Activated CD8-positive, alpha-beta memory T cell treated with anti-CD3 and anti-CD28 coated beads, Interleukin-2, amount 50 U/mL, for 1 hour (primary cell): ENCODE measurements around the gene AHCYL1.

Source experiments
- DNase-seq: peaks from one replicate; pipeline ENCODE4 v3.0.0-alpha.2; 2020; ENCODE audit errors: extremely low read depth

AHCYL1 gene

GRCh38 chr1:110038271-110038670 lies 53.7 kb downstream of the AHCYL1 start:
- no peak for DNase-seq

DNA sequence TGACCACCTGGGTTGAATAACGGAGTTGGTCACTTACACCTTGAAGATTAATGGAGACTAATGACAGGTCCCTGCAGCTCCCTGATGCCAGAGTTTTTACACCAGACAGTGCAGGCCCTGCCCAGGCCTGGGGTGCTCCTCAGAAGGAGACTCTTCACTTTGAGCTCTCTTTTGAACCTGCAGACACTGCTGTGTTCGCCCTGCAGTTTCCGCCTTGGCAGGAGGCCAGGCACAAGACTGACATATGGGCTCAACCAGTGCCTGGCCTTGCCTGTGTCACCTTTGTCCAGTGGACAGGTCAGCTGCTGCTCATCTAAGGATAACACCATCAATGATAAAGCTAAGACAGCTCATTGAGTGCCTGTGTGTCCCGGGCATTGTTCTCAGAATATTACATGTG lies 55.1 kb downstream of the AHCYL1 start:
- DNase-seq = no peak

GRCh38 chr1:110040548-110040947 lies 56.0 kb downstream of the AHCYL1 start:
- DNase-seq = no peak

GRCh38 chr1:110043016-110043415 lies 58.5 kb downstream of the AHCYL1 start:
- DNase-seq = no peak

DNA sequence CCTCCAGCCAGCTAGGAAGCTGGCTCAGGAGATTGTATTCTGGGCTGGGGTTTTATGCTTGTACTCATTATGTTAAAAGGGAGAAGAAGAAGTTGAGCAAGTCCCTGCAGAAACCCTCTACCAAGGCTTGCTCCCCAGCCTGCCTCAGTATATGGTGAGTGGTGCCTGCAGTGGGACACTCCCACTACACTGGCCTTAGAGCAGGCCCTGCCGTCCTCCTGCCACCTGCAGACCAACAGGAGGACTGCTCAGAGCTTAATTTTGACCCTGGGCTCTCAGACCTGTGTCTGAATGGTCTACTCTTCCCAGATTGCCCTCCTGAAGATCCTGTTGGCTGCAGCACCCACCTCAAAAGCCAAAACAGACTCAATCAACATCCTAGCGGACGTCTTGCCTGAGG lies 62.9 kb downstream of the AHCYL1 start:
- DNase-seq = no peak

DNA sequence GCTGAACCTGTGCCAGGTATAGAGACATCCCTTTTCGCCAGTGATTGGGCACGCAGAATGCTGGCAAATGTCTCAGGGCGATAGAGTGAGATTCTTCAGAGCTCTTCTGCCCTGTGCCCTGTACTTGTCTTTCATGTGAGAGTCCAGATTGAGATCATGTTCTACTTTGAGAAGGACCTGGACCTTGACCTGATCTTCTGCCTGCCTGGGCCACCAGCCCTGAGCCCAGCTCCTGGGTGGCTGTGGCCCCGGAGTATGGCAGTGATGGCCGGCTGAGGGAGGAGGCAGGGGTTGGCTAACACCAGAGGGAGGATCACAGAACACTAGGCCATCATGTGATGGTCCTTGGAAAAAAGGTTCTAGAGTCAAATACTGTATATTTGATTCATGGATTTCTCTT lies 63.7 kb downstream of the AHCYL1 start:
- no peak for DNase-seq

DNA sequence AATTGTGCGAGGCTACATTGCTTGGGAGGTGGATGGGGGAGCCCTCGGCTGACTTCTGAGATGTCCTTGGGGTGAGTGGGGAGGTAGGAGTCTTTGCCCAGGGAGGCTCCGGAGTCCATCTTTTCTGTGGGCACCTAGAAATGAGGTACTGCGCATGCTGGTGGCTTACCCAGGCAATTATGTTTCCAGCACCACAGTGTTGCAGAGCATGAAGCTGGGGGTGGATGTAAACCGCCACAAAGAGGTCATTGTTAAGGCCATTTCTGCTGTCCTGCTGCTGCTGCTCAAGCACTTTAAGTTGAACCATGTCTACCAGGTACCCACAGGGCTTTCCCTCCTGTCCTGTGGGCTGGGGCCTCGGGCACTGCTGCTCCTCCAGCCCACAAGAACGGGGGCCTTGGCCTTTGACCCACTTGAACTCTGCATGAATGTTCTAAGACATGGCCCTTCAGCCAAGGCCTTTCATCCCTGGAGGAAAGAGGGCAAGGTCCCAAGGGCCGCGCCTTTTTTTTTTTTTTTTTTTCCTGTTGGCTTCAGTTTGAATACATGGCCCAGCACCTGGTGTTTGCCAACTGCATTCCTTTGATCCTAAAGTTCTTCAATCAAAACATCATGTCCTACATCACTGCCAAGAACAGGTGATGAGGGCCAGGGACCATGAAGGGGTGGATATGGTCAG lies 64.5 kb downstream of the AHCYL1 start:
- no peak for DNase-seq

DNA sequence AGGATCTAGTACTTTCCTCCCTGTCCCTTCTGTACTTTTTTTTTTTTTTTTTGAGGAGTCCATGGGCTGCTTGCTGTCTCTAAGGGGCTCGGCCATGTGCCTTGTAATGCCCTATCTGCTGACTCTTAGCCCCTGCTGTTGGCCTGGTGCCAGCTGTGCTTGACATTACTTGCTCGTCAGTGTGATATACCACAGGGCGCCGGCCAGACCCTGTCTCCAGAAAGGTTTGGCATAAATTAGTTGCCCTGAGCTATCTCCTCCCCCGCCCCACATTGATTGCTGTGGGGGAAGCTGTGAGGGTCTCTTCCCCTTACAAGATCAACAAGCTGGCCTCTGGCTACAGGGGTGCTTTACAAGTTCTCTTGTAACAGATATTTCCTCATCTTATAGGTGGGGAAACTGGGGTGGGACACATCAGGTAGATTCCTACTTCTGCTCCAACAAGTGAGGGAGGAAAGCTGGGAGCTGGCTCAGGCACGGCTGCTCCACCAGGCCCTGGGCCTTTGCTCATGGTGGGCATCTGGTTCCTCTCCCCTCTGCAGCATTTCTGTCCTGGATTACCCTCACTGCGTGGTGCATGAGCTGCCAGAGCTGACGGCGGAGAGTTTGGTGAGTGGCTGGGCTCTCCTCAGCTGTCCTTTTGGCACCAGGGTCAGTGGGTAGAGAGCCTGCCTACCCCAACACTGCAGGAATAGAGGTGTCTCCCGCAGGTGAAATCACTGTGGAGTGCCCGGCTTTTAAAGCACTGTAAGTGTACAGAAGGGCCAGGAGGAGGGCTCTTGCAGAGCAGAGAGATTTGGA lies 65.4 kb downstream of the AHCYL1 start:
- no peak for DNase-seq

DNA sequence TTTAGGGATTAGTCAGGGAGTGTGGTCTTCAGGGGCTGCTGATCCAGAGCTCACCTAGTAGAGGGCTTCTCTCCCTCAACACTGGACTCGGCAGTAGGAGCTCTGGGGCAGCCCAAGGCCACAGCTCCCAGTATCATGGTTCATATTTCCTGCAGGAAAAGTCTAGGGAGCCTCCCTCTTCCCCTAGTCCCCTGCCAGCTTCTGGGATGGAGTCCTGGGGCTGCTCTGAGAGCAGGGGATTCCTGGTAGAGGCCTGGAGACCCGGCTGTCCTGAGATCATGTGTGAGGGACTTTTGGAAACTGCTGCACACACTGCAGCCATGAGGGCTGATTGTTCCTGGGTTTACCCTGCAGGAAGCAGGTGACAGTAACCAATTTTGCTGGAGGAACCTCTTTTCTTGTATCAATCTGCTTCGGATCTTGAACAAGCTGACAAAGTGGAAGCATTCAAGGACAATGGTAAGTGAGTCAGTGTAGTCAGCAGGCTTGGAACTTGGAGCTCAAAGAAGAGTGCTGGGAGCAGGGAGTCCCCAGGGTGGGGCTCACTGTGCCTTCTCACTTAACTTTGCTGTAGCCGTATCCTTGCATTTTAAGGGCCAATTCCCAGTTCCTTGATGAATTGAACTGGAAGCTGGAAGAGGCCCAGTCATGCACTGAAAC lies 66.2 kb downstream of the AHCYL1 start:
- no peak for DNase-seq

DNA sequence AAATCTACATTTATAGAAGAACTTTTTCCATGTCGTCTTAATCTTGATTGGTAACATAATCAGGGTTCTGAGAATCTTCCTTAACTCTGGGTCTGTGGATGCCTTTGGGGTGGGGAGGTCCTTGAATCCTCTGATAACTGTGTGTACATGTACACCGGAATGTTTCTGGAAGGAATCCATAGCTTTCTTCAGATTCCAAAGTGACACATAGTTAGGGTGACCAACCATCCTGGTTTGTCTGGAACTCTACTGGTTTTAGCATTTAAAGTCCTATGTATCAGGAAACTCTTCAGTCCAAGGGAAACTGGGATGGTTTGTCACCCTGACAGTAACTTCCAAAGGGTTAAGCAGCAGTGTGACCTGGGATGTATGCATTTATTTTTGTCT lies 66.7 kb downstream of the AHCYL1 start:
- no peak for DNase-seq

DNA sequence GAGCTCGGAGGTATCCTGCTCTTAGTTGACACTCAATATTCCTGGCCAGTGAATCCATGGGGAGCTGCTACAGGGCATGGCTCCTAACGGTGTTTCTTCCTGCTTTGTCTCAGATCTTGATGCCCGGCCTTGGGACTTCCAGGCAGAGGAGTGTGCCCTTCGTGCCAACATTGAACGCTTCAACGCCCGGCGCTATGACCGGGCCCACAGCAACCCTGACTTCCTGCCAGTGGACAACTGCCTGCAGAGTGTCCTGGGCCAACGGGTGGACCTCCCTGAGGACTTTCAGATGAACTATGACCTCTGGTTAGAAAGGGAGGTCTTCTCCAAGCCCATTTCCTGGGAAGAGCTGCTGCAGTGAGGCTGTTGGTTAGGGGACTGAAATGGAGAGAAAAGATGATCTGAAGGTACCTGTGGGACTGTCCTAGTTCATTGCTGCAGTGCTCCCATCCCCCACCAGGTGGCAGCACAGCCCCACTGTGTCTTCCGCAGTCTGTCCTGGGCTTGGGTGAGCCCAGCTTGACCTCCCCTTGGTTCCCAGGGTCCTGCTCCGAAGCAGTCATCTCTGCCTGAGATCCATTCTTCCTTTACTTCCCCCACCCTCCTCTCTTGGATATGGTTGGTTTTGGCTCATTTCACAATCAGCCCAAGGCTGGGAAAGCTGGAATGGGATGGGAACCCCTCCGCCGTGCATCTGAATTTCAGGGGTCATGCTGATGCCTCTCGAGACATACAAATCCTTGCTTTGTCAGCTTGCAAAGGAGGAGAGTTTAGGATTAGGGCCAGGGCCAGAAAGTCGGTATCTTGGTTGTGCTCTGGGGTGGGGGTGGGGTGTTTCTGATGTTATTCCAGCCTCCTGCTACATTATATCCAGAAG lies 69.2 kb downstream of the AHCYL1 start:
- DNase-seq = no peak

DNA sequence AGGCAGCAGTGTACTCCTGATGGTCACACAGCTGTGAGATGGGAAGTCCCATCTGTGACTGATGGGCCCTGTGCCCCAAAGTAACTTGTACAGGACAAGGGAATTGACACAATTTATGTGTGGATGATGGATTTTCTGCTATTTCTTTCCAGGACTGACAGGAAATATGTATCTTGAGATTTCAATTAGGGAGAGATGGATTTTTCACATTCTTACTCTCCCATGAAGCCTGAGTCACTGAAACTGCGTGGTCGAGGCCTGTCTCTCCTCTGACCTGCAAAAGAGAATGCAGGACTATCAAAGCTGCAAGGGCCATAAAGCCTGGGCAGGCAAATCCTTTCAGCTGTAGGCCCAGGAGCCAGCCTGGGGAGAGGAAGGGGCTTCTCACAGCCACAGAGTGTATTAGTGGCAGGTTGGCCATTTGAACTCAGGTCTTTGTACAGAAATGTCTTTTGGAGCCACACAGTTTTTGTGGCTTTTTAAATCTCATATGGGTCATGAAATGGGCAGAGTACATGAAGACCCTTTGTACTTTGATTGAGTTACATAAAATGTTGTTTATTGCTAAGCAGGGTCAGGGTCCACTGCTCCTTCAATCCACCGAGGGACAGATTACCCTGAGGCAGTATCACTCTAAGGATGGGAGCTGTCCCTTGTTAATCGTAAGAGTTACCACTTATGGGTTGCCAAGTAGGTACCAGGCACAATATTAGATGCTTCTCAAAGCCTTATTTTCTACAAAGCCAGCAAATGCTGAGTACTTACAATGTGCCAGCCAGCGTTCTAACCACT lies 71.1 kb downstream of the AHCYL1 start:
- DNase-seq = no peak

- no peak for DNase-seq
Observed at GRCh38 chr1:110056285-110056683, 71.7 kb downstream of the AHCYL1 start.

- DNase-seq = no peak
Observed at GRCh38 chr1:110056776-110057175, 72.2 kb downstream of the AHCYL1 start.

GRCh38 chr1:110057963-110058518 lies 73.5 kb downstream of the AHCYL1 start:
- DNase-seq = no peak

- no peak for DNase-seq
Observed at GRCh38 chr1:110058591-110058990, 74.0 kb downstream of the AHCYL1 start.

GRCh38 chr1:110059133-110059863 lies 74.7 kb downstream of the AHCYL1 start:
- DNase-seq = no peak

GRCh38 chr1:110060034-110060661 lies 75.6 kb downstream of the AHCYL1 start:
- peak; percentile 13 for DNase-seq

DNA sequence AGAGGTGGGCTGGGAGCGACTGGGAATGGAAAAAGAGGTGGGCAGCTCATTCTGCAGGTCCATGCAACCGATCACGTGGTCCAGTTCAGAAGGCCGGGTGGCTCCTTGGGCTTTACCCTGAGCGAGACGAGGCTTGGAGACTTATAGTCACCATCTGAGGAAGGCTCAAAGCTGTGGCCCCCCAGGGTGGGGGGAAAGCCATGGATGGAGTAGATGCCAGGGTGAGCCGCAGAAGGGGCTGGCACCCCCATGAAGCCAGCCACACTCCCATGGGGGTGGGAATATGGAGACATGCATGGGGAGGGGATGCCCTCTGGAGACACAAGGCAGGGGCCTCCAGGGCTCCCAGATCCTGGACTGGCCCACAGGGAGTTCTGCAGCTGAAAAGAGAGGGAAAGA lies 76.1 kb downstream of the AHCYL1 start:
- DNase-seq = no peak

- no peak for DNase-seq
Observed at GRCh38 chr1:110061341-110061740, 76.8 kb downstream of the AHCYL1 start.
